K562 (cell line): Measurements from ENCODE around the gene ZNF814. TPM values are rescaled to one million over a fixed set of nuclear protein-coding genes. Genes with fewer than 3 reads are reported as not detected.

Experiments used
- ATAC-seq: fragments of 200-7000 bp; cut with Tn5 transposase; 3 replicates; pipeline ENCODE4 v1.9.1; 2020; ENCODE audit warnings: moderate library complexity
- BruUV-seq: library from RNA; stranded (reverse); fragments of 400-500 nt; replicated peaks from 2 replicates; lab custom pipeline; 2021; lab: Mats Ljungman, UMichigan
- CTCF ChIA-PET: fragments of 300-600 bp; formaldehyde crosslinking; extraction: SDS; loops from one replicate; lab custom pipeline; 2021; ENCODE audit warnings: low intra/inter-chr PET ratio; lab: Yijun Ruan, JAX
- POLR2A ChIA-PET: fragments of 300-600, 350-650 bp; sonication (Branson Sonifier 250); formaldehyde crosslinking; extraction: SDS; loops from one replicate; lab custom pipeline; 2021; ENCODE audit warnings: antibody characterized with exemption, inconsistent platforms; lab: Yijun Ruan, JAX
- DNase-seq, 4 experiments: peaks; one replicate each; pipeline versions ENCODE4 v3.0.0 to v3.0.0-alpha.2; 2011 to 2018; ENCODE audit warnings: low spot score in 3 of 4, mixed read lengths in 3 of 4; ENCODE audit errors: extremely low read depth in 1 of 4
- FAIRE-seq: peaks from 2 replicates; lab custom pipeline; 2011; peaks lifted over from hg19 to GRCh38; lab: Jason Lieb, UNC
- H2AFZ ChIP-seq: 2 replicates; pipeline ENCODE4 v1.6.0; 2011; ENCODE audit warnings: low read depth, low read length, control low read depth, inconsistent platforms
- H3K27ac ChIP-seq: fragments of 200-600 bp; 3 replicates; pipeline ENCODE4 v1.8.0; 2011; ENCODE audit warnings: low read depth, mild to moderate bottlenecking, control low read depth, inconsistent platforms, low read length, moderate library complexity, mixed read lengths; ENCODE audit errors: extremely low read depth
- H3K27me3 ChIP-seq, 2 experiments: fragments of 300-600 bp in 1 of 2; 2 replicates in 1 of 2; 3 replicates in 1 of 2; pipeline versions ENCODE4 v1.6.0 to v1.8.0; 2011; ENCODE audit warnings: inconsistent platforms in 2 of 2, low read length in 2 of 2, mild to moderate bottlenecking in 1 of 2, mixed read lengths in 1 of 2, moderate library complexity in 1 of 2; ENCODE audit not compliant: control insufficient read depth in 2 of 2, insufficient read depth in 2 of 2
- H3K36me3 ChIP-seq: fragments of 300-600 bp; 3 replicates; pipeline ENCODE4 v1.8.0; 2011; ENCODE audit warnings: mild to moderate bottlenecking, low read length, inconsistent platforms; ENCODE audit not compliant: control insufficient read depth, insufficient read depth
- H3K4me1 ChIP-seq, 2 experiments: fragments of 200-600 bp in 1 of 2; replicated peaks in 1 of 2; 2 replicates in 1 of 2; 3 replicates in 1 of 2; pipeline versions ENCODE4 v1.5.1 to v1.8.0; 2011; ENCODE audit warnings: inconsistent platforms in 2 of 2, low read length in 2 of 2, mild to moderate bottlenecking in 1 of 2, mixed read lengths in 1 of 2, moderate library complexity in 1 of 2; ENCODE audit not compliant: control insufficient read depth in 2 of 2, insufficient read depth in 2 of 2
- H3K4me2 ChIP-seq: 2 replicates; pipeline ENCODE4 v1.6.1; 2011; ENCODE audit warnings: low read length, control low read depth, inconsistent platforms, mixed read lengths; ENCODE audit not compliant: insufficient read depth
- H3K4me3 ChIP-seq: fragments of 200-600 bp; sonication (generic), shearing (Covaris generic); 2 replicates; pipeline ENCODE4 v1.5.1; 2016; ENCODE audit warnings: control low read depth, inconsistent platforms
- H3K79me2 ChIP-seq: fragments of 200-600 bp; 3 replicates; pipeline ENCODE4 v1.8.0; 2011; ENCODE audit warnings: low read length, inconsistent platforms; ENCODE audit not compliant: control insufficient read depth, insufficient read depth
- H3K9ac ChIP-seq, 2 experiments: 2 replicates each; pipeline versions ENCODE4 v1.6.0 to v1.6.1; 2011; ENCODE audit warnings: low read depth in 2 of 2, low read length in 2 of 2, control low read depth in 1 of 2, inconsistent platforms in 1 of 2, mild to moderate bottlenecking in 1 of 2, mixed read lengths in 1 of 2; ENCODE audit not compliant: insufficient read depth in 1 of 2
- H3K9me1 ChIP-seq: one replicate; pipeline ENCODE4 v1.6.0; 2011; ENCODE audit warnings: inconsistent platforms, mild to moderate bottlenecking, low read length, moderate library complexity; ENCODE audit not compliant: control insufficient read depth, insufficient read depth
- H3K9me3 ChIP-seq: replicated peaks from 2 replicates; pipeline ENCODE4 v1.5.1; 2011; ENCODE audit warnings: low read depth, low read length, inconsistent platforms; ENCODE audit not compliant: control insufficient read depth, insufficient read depth
- H4K20me1 ChIP-seq: replicated peaks from 2 replicates; pipeline ENCODE4 v1.6.1; 2011; ENCODE audit warnings: low read length, inconsistent platforms, mixed read lengths; ENCODE audit not compliant: control insufficient read depth, insufficient read depth
- FOXJ3 ChIP-seq: sonication (generic); formaldehyde crosslinking; IDR thresholded peaks from 2 replicates; pipeline ENCODE4 v1.4.0; 2020; ENCODE audit warnings: mild to moderate bottlenecking, missing genetic modification reagents
- TCF3 ChIP-seq: sonication (generic); formaldehyde crosslinking; IDR thresholded peaks from 2 replicates; pipeline ENCODE4 v1.4.0; 2020; ENCODE audit warnings: mild to moderate bottlenecking, missing genetic modification reagents
- WGBS: fragments of 100-300 bp; shearing (Covaris generic); methylation state at CpG from one replicate; pipeline ENCODE4 v1.1.6; 2016; ENCODE audit warnings: low coverage, mixed read lengths; ENCODE audit not compliant: insufficient coverage; ENCODE audit errors: missing lambda C conversion rate; 5-methylcytosine and 5-hydroxymethylcytosine counted together
- in situ Hi-C: fragments of 300-500 bp; cut with MboI; formaldehyde crosslinking; loops from 4 replicates; pipeline ENCODE4 v1.15.0; 2018; ENCODE audit warnings: inconsistent platforms, mixed read lengths
- intact Hi-C: fragments of 100-400 bp; cut with micrococcal nuclease; formaldehyde crosslinking; loops from 2 replicates; pipeline ENCODE4 v1.14.2; 2022
- polyA plus RNA-seq, 8 experiments: library from polyadenylated mRNA; depleted of rRNA in 4 of 8; stranded (reverse) in 5 of 8; unstranded in 3 of 8; fragments of >200 nt; fragmentation: Nextera tagmentation in 2 of 8; fragmentation: Illumina TruSeq in 1 of 8; extraction: Ambion mirVana in 2 of 8; extraction: Trizol in 1 of 8; gene quantifications; 2 replicates each; pipeline versions ENCODE4 v1.2.1 to v1.2.3, GENCODE V29; 2011 to 2014; ENCODE audit warnings: inconsistent platforms in 1 of 8, missing spikeins in 1 of 8
- total RNA-seq, 7 experiments: library from RNA; depleted of rRNA in 6 of 7; stranded (reverse); fragments of >200 nt in 6 of 7; fragmentation: Illumina TruSeq in 2 of 7; extraction: Trizol in 2 of 7; gene quantifications; 2 replicates each; pipeline versions ENCODE4 v1.2.1 to v1.2.3, GENCODE V29; 2011 to 2021; ENCODE audit warnings: low replicate concordance in 1 of 7
- TF ChIP-seq, protein P1 (sequence below), 3 experiments: fragments of 200-800 bp in 1 of 3; fragments of 250-450 bp in 1 of 3; fragments of 450-650 bp in 1 of 3; sonication (Bioruptor Pico) in 1 of 3; sonication (Bioruptor generic) in 1 of 3; formaldehyde crosslinking in 1 of 3; IDR thresholded peaks; 2 replicates each; pipeline versions ENCODE4 v1.6.1 to v1.8.0; 2016 to 2022; ENCODE audit warnings: mild to moderate bottlenecking in 2 of 3, missing genetic modification characterization in 2 of 3, missing compliant biosample characterization in 1 of 3, moderate library complexity in 1 of 3

The ZNF814 gene
- total and polyA plus RNA-seq, 9 of the 15 experiments (the other 6 are each of a cell fraction or from before 2014, with no cell fraction given) = 0.42 to 3.5 (median 1.9) TPM

DNA sequence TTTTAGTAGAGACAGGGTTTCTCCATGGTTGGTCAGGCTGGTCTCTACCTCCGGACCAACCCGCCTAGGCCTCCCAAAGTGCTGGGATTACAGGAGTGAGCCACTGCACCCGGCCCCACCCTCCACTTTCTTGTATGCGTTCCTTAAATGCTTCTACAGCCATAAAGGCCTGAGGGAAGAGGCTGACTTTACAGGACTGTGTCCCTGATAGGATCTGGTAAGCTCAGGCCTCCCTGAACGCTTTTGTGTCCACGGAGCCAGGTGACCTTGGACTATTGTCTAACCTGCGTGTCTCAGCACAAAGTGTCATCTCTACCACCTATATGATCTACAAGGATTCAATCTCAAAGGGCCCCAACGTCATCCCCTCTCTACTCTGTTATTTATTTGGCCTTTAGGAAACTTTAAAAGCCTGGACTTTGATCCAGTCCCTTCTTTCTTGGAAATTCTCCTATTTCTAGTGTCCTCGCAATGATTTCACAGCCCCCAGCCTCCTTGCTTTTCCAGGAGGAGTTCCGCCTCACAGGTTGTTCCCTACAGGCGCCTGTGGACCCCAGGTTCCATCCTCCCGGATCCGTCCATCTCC lies 74.8 kb downstream of the ZNF814 start:
- no peaks in the 10 kb centered on the region for H3K9me3 ChIP-seq
- 12% methylated on average over 13 of the region's 13 CpGs for WGBS
- peak overlapping the region; percentile 80 to 89 for H3K9ac ChIP-seq
- peak overlapping the region; percentile 80 for H3K4me2 ChIP-seq
- peaks cover 32% of the 10 kb centered on the region for H3K36me3 ChIP-seq
- H3K79me2 ChIP-seq = peaks cover 25% of the 10 kb centered on the region
- intact Hi-C loops (no loop called here), in situ Hi-C loops (no loop called here)
- no peaks in the 10 kb centered on the region for H4K20me1 ChIP-seq
- H2AFZ ChIP-seq = peak overlapping the region; percentile 86
- FAIRE-seq = no peak
- peak overlapping the region; percentile 69 for H3K27ac ChIP-seq
- DNase-seq = peak in 3 of 4 experiments; percentile 18 to 44 (median 23)
- H3K9me1 ChIP-seq = peaks cover 2% of the 10 kb centered on the region
- H3K4me3 ChIP-seq = peak overlapping the region; percentile 60
- CTCF ChIA-PET = no interaction called here
- TF ChIP-seq FOXJ3 (no peak), TCF3 (CRISPR knock-in tag) (no peak)
- TF ChIP-seq, protein P1, sequence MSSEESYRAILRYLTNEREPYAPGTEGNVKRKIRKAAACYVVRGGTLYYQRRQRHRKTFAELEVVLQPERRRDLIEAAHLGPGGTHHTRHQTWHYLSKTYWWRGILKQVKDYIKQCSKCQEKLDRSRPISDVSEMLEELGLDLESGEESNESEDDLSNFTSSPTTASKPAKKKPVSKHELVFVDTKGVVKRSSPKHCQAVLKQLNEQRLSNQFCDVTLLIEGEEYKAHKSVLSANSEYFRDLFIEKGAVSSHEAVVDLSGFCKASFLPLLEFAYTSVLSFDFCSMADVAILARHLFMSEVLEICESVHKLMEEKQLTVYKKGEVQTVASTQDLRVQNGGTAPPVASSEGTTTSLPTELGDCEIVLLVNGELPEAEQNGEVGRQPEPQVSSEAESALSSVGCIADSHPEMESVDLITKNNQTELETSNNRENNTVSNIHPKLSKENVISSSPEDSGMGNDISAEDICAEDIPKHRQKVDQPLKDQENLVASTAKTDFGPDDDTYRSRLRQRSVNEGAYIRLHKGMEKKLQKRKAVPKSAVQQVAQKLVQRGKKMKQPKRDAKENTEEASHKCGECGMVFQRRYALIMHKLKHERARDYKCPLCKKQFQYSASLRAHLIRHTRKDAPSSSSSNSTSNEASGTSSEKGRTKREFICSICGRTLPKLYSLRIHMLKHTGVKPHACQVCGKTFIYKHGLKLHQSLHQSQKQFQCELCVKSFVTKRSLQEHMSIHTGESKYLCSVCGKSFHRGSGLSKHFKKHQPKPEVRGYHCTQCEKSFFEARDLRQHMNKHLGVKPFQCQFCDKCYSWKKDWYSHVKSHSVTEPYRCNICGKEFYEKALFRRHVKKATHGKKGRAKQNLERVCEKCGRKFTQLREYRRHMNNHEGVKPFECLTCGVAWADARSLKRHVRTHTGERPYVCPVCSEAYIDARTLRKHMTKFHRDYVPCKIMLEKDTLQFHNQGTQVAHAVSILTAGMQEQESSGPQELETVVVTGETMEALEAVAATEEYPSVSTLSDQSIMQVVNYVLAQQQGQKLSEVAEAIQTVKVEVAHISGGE (CRISPR knock-in tag; IDR thresholded peaks at IDR 0.05) = peak in 1 of 3 experiments; percentile 2; a peak in 1 of 6 replicates
- POLR2A ChIA-PET = no interaction called here
- ATAC-seq = peak; percentile 38
- no TSS peak for BruUV-seq
- peaks cover 7 to 18% of the 10 kb centered on the region in 2 experiments; a peak in 4 of 5 replicates for H3K4me1 ChIP-seq
- no peaks in the 10 kb centered on the region for H3K27me3 ChIP-seq
